Activated CD4-positive, alpha-beta T cell treated with anti-CD3 and anti-CD28 coated beads for 36 hours (primary cell): ENCODE measurements around the gene TTLL7. TPM values are rescaled to one million over a fixed set of nuclear protein-coding genes. Genes with fewer than 3 reads are reported as not detected.

Experiments
- ATAC-seq: fragments of 200-7000 bp; cut with Tn5 transposase; one replicate; pipeline ENCODE4 v1.10.0; 2021; ENCODE audit warnings: mild to moderate bottlenecking, moderate library complexity
- CTCF ChIA-PET: fragments of 350-600 bp; sonication (Branson Sonifier 250); formaldehyde crosslinking; loops from one replicate; lab custom pipeline; 2021; ENCODE audit warnings: antibody characterized with exemption; lab: Charles Lee
- POLR2A ChIA-PET: fragments of 350-600 bp; sonication (Branson Sonifier 250); formaldehyde crosslinking; loops from one replicate; lab custom pipeline; 2021; ENCODE audit warnings: antibody characterized with exemption, inconsistent platforms; lab: Charles Lee
- DNase-seq: peaks from one replicate; pipeline ENCODE4 v3.0.0-alpha.2; 2020
- H3K27ac Mint-ChIP-seq: one replicate; pipeline ENCODE4 v1.8.0; 2021; ENCODE audit warnings: mixed read lengths
- H3K27me3 Mint-ChIP-seq: one replicate; pipeline ENCODE4 v1.8.0; 2021; ENCODE audit warnings: mixed read lengths
- H3K36me3 Mint-ChIP-seq: one replicate; pipeline ENCODE4 v1.8.0; 2021; ENCODE audit warnings: low read depth, mixed read lengths
- H3K4me1 Mint-ChIP-seq: one replicate; pipeline ENCODE4 v1.8.0; 2021; ENCODE audit warnings: mixed read lengths
- H3K4me3 Mint-ChIP-seq: one replicate; pipeline ENCODE4 v1.8.0; 2021; ENCODE audit warnings: mild to moderate bottlenecking, moderate library complexity, mixed read lengths
- H3K9me3 Mint-ChIP-seq: one replicate; pipeline ENCODE4 v1.8.0; 2021; ENCODE audit warnings: low read depth, mixed read lengths
- intact Hi-C, 2 experiments: fragments of 100-400 bp; cut with DNase I in 1 of 2; cut with micrococcal nuclease in 1 of 2; formaldehyde crosslinking; loops; one replicate each; pipeline versions ENCODE4 v1.14.2 to v1.15.1; 2022 to 2024; cut with DNase I, micrococcal nuclease
- total RNA-seq, 2 experiments: library from RNA; stranded (reverse); gene quantifications; one replicate each; pipeline ENCODE4 v1.2.3, GENCODE V29; 2021

Gene TTLL7
- total RNA-seq, 2 experiments from 2014 or later: 1.4 to 2.6 TPM

GRCh38 chr1:83959824-83960498, 39.0 kb downstream of the TTLL7 start:
- no peak for DNase-seq
- H3K27me3 Mint-ChIP-seq: peaks cover 2% of the 10 kb centered on the region
- ATAC-seq: no peak
- intact Hi-C loops: no loop called here
- H3K27ac Mint-ChIP-seq: no peak overlapping the region
- H3K36me3 Mint-ChIP-seq: no peaks in the 10 kb centered on the region
- POLR2A ChIA-PET: no interaction called here
- no peaks in the 10 kb centered on the region for H3K4me1 Mint-ChIP-seq
- CTCF ChIA-PET: interaction anchor here (1.0 to 1.8 kb wide), 2 partner anchors 28 to 32 kb away, joined by 3 to 4 read pairs; no protein-coding TSS in a partner anchor
- no peaks in the 10 kb centered on the region for H3K9me3 Mint-ChIP-seq
- no peak overlapping the region for H3K4me3 Mint-ChIP-seq

GRCh38 chr1:83958704-83959103, 40.2 kb downstream of the TTLL7 start:
- DNase-seq (no peak), ATAC-seq (no peak)
- H3K9me3 Mint-ChIP-seq: no peaks in the 10 kb centered on the region
- intact Hi-C loops: no loop called here
- ChIA-PET POLR2A (no interaction called here), CTCF (interaction anchor here (1.8 kb wide), 1 partner anchor 26 kb away, joined by 3 read pairs; no protein-coding TSS in a partner anchor)
- H3K4me1 Mint-ChIP-seq: no peaks in the 10 kb centered on the region
- no peaks in the 10 kb centered on the region for H3K27me3 Mint-ChIP-seq
- no peaks in the 10 kb centered on the region for H3K36me3 Mint-ChIP-seq
- H3K27ac Mint-ChIP-seq: no peak overlapping the region
- no peak overlapping the region for H3K4me3 Mint-ChIP-seq

GRCh38 chr1:83954166-83954823, 44.6 kb downstream of the TTLL7 start:
- no peak overlapping the region for H3K27ac Mint-ChIP-seq
- ATAC-seq: no peak
- no peaks in the 10 kb centered on the region for H3K36me3 Mint-ChIP-seq
- ChIA-PET POLR2A (no interaction called here), CTCF (interaction anchor here (0.7 to 1.6 kb wide), 3 partner anchors 12 to 24 kb away, joined by 3 to 5 read pairs (median 3); no protein-coding TSS in a partner anchor)
- intact Hi-C loops: no loop called here
- no peaks in the 10 kb centered on the region for H3K4me1 Mint-ChIP-seq
- H3K4me3 Mint-ChIP-seq: no peak overlapping the region
- H3K27me3 Mint-ChIP-seq: no peaks in the 10 kb centered on the region
- DNase-seq: no peak
- H3K9me3 Mint-ChIP-seq: no peaks in the 10 kb centered on the region

- Mint-ChIP-seq H3K4me1 (no peaks in the 10 kb centered on the region), H3K36me3 (no peaks in the 10 kb centered on the region), H3K4me3 (no peak overlapping the region), H3K9me3 (no peaks in the 10 kb centered on the region), H3K27ac (no peak overlapping the region), H3K27me3 (no peaks in the 10 kb centered on the region)
- no peak for ATAC-seq
- POLR2A ChIA-PET: no interaction called here
- CTCF ChIA-PET: interaction anchor here (1.6 kb wide), 1 partner anchor 18 kb away, joined by 3 read pairs; no protein-coding TSS in a partner anchor
- intact Hi-C loops: no loop called here
- no peak for DNase-seq
Measured at GRCh38 chr1:83950106-83950661, 48.7 kb downstream of the TTLL7 start.

DNA sequence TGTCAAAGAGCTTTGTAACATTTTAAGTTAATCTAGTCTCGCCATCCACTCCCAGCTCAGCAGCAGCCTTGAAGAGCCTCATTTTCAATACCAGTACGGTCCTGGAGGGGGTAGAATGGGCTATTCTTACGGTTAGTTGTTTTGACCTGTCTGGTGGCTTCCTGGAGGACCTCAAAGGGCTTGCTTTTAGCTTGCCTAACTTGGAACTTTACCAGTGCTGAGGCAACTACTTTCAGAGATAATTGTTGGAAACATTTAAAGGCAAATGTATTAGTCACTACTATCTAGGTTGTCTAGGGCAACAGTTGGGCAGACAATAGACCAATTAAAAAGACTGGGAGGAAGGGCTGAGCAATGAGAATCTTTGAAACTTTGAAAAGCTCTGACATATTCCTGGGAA, 56.0 kb downstream of the TTLL7 start:
- no peak for ATAC-seq
- Mint-ChIP-seq H3K4me1 (no peaks in the 10 kb centered on the region), H3K27me3 (peaks cover 2% of the 10 kb centered on the region), H3K27ac (no peak overlapping the region), H3K9me3 (peaks cover 9% of the 10 kb centered on the region), H3K4me3 (no peak overlapping the region), H3K36me3 (no peaks in the 10 kb centered on the region)
- no peak for DNase-seq
- intact Hi-C loops: no loop called here
- POLR2A ChIA-PET: no interaction called here
- CTCF ChIA-PET: interaction anchor here (1.3 to 1.4 kb wide), 2 partner anchors 11 to 12 kb away, joined by 4 to 5 read pairs; no protein-coding TSS in a partner anchor

DNA sequence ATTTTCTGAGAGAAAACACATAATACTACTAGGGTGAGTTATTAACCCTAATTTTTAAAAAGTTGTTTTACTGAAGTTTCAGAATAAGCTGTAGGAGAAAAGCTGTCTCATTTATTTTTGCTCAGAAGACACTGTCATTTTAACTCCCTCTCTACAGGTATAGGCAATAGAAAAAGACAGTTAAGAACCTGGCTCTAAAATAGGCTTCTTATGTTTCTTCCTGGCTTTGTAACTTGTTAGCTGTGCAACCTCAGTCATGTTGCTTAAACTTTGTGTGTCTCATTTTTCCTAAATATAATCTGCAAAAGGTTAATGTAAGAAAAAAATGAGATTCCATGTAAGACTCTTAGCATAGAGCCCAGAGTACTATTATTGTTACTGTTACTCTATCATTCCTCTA, 64.4 kb downstream of the TTLL7 start:
- no peak for DNase-seq
- POLR2A ChIA-PET: no interaction called here
- Mint-ChIP-seq H3K27ac (no peak overlapping the region), H3K36me3 (no peaks in the 10 kb centered on the region), H3K27me3 (no peaks in the 10 kb centered on the region), H3K9me3 (no peaks in the 10 kb centered on the region), H3K4me3 (no peak overlapping the region), H3K4me1 (no peaks in the 10 kb centered on the region)
- ATAC-seq: no peak
- CTCF ChIA-PET: interaction anchor here (6.5 kb wide), 1 partner anchor 188 kb away, joined by 64 read pairs; no protein-coding TSS in a partner anchor
- intact Hi-C loops: loop anchor here (5.0 to 10.0 kb wide), 3 partner anchors 498 to 818 kb away; no protein-coding TSS in a partner anchor

GRCh38 chr1:83932693-83933092, 66.2 kb downstream of the TTLL7 start:
- ATAC-seq: no peak
- no peaks in the 10 kb centered on the region for H3K9me3 Mint-ChIP-seq
- no peak for DNase-seq
- CTCF ChIA-PET: interaction anchor here (0.8 to 6.5 kb wide), 14 partner anchors 11 to 821 kb away, joined by 3 to 64 read pairs (median 4); no protein-coding TSS in a partner anchor
- intact Hi-C loops: loop anchor here (2.0 to 10.0 kb wide), 4 partner anchors 500 to 840 kb away; no protein-coding TSS in a partner anchor
- no peak overlapping the region for H3K27ac Mint-ChIP-seq
- H3K27me3 Mint-ChIP-seq: no peaks in the 10 kb centered on the region
- no peaks in the 10 kb centered on the region for H3K4me1 Mint-ChIP-seq
- POLR2A ChIA-PET: interaction anchor here (1.0 kb wide), 1 partner anchor 426 kb away, joined by 4 read pairs; no protein-coding TSS in a partner anchor
- no peaks in the 10 kb centered on the region for H3K36me3 Mint-ChIP-seq
- H3K4me3 Mint-ChIP-seq: no peak overlapping the region

DNA sequence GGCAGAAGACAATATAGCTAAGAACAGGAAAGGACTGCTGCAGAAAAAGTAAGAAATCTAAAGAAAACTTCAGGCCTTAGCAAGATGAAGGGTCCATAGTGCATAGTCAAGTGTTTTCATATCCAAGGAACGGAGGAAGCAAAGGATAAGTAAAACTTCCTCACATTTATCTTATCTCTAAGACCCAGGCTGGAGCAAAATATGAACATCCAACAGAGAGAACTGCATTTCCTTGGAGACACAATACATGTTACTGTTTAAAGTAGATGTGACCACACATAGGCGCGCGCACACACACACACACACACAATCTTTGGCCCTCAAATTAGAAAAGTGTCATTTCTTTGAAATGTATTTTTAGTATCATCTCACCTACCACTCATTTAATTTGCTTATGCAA, 66.7 kb downstream of the TTLL7 start:
- no peak overlapping the region for H3K27ac Mint-ChIP-seq
- intact Hi-C loops: loop anchor here (2.0 to 10.0 kb wide), 4 partner anchors 500 to 841 kb away; no protein-coding TSS in a partner anchor
- H3K27me3 Mint-ChIP-seq: no peaks in the 10 kb centered on the region
- DNase-seq (no peak), ATAC-seq (no peak)
- no peaks in the 10 kb centered on the region for H3K9me3 Mint-ChIP-seq
- no peaks in the 10 kb centered on the region for H3K4me1 Mint-ChIP-seq
- ChIA-PET CTCF (interaction anchor here (0.7 to 6.5 kb wide), 16 partner anchors 10 to 821 kb away, joined by 3 to 64 read pairs (median 4); no protein-coding TSS in a partner anchor), POLR2A (interaction anchor here (1.0 kb wide), 1 partner anchor 426 kb away, joined by 4 read pairs; no protein-coding TSS in a partner anchor)
- no peaks in the 10 kb centered on the region for H3K36me3 Mint-ChIP-seq
- H3K4me3 Mint-ChIP-seq: no peak overlapping the region

GRCh38 chr1:83931658-83932253, 67.2 kb downstream of the TTLL7 start:
- ATAC-seq: peak; percentile 58
- no peaks in the 10 kb centered on the region for H3K9me3 Mint-ChIP-seq
- H3K36me3 Mint-ChIP-seq: no peaks in the 10 kb centered on the region
- DNase-seq: peak; percentile 11
- ChIA-PET POLR2A (interaction anchor here (1.0 kb wide), 1 partner anchor 427 kb away, joined by 4 read pairs; no protein-coding TSS in a partner anchor), CTCF (interaction anchor here (0.7 to 6.5 kb wide), 16 partner anchors 10 to 822 kb away, joined by 3 to 64 read pairs (median 4); no protein-coding TSS in a partner anchor)
- intact Hi-C loops: loop anchor here (1.0 to 10.0 kb wide), 7 partner anchors 191 to 841 kb away; no protein-coding TSS in a partner anchor
- no peaks in the 10 kb centered on the region for H3K4me1 Mint-ChIP-seq
- no peak overlapping the region for H3K4me3 Mint-ChIP-seq
- no peaks in the 10 kb centered on the region for H3K27me3 Mint-ChIP-seq
- H3K27ac Mint-ChIP-seq: no peak overlapping the region

- ATAC-seq (no peak), DNase-seq (no peak)
- Mint-ChIP-seq H3K9me3 (no peaks in the 10 kb centered on the region), H3K4me3 (no peak overlapping the region), H3K36me3 (no peaks in the 10 kb centered on the region), H3K4me1 (no peaks in the 10 kb centered on the region), H3K27me3 (peaks cover 2% of the 10 kb centered on the region), H3K27ac (no peak overlapping the region)
- ChIA-PET POLR2A (no interaction called here), CTCF (interaction anchor here (0.8 to 6.5 kb wide), 8 partner anchors 64 to 843 kb away, joined by 3 to 64 read pairs (median 4); no protein-coding TSS in a partner anchor)
- intact Hi-C loops: no loop called here
Measured at GRCh38 chr1:83929184-83929583, 69.7 kb downstream of the TTLL7 start.
